Measurements from ENCODE around the gene JRKL. TPM values are rescaled to one million over a fixed set of nuclear protein-coding genes. Genes with fewer than 3 reads are reported as not detected.

The JRKL gene
- total RNA-seq (2014; rRNA removed; shearing (Covaris generic)): 5.9 and 7.8 TPM in 2 replicates

DNA sequence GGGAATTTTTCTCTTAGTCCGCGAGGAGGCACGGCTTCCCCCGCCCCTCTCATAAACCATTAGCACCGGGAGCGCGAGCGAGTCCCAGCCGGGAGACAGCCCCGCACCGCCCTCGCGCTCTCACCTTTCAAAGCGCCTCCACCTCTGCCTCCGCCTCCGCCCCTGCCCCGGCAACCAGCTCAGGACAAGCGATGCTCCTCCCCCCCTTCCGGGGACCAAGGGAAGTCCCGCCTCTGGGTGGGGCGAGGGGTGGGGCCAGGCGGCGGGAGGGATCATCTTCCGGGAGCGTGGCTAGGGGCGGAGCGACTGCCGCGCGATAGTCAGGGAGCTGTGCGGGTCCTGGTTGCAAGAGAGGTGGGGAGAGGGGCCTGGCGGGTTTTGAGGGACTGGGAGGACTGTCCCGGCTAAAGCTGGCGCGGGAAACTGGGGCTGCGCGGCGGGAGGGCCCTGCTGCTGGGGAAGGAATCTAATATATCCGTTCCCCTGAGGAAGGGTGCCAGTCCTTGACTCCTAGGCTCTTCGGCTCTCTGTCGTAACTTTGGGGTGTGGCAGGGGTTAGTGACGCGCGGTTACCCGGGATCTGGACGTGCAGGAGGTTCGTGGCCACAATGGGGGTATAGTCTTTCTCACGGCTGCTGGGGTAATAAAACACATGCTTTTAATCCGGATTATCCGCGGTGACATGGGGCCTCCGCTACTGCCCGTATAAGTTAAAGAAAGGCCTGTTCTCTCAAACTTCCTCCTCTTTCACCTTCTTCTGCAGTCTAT is at the start of gene JRKL, which contains the start of gene CCDC82:
Gene JRKL, plus strand, starts transcription at position 294 of the 768 bp plus-strand sequence. CDS start 637 bp downstream, outside the sequence.
Gene CCDC82, minus strand, starts transcription at position 193 of the 768 bp plus-strand sequence. CDS start 5,165 bp downstream, outside the sequence.
- peak; percentile 80 for DNase-seq (ENCODE audit: low spot score)

DNA sequence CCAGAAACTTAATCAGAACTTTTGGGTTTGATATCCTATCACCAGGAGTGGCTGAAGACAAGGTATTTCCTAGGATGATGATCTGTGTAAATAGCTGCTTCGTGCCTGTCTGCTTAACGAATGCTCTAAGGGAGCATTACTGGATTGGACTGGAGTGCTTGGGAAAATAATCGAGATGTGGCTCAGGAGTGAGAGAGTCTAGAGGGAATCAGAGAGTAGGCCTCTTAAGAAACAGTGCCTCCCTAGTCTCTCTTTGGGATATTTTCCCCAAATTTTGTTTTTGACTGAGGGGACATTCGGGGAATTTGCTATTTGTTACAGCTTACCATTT is 49.3 kb upstream of the JRKL start:
- no peak for DNase-seq (ENCODE audit: low spot score)

DNA sequence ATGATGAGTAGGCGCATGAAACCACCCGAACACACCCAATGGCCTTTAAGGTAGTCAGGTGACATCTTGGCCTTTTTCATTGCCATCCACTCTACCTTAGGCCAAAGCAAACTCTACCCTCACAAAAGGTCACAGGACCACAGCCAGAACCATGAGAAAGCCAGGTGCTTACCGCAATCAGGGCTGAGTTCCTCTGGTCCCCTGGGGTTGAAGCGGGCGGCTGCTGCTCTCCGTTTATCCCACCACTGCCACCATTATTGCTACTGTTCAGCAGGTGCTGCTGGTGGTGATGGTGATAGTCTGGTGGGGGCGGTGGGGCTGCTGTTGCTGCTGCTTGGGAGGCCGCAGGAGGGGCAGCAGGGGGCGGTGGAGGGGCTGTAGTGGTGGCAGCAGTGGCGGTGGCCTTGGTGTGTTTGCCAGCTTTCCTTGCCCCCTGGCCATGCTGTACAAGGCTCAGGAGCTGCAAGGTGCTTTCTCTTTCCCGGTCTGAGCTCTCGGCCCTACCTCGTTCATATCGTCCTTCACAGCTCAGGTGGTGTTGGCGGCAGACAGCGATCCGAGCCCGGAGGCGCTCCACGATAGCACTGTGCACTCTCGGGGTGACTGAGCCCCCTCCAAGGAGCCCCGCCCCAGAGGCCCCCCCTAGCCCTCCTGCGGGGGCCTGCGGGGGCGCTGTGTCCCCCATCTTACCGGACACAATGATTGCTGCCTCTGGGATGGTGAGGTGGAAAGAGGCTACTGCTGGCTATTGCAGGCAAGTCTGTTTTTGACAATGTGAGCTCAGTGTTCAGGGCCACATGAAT is 48.4 kb upstream of the JRKL start:
- DNase-seq (ENCODE audit: low spot score): no peak

DNA sequence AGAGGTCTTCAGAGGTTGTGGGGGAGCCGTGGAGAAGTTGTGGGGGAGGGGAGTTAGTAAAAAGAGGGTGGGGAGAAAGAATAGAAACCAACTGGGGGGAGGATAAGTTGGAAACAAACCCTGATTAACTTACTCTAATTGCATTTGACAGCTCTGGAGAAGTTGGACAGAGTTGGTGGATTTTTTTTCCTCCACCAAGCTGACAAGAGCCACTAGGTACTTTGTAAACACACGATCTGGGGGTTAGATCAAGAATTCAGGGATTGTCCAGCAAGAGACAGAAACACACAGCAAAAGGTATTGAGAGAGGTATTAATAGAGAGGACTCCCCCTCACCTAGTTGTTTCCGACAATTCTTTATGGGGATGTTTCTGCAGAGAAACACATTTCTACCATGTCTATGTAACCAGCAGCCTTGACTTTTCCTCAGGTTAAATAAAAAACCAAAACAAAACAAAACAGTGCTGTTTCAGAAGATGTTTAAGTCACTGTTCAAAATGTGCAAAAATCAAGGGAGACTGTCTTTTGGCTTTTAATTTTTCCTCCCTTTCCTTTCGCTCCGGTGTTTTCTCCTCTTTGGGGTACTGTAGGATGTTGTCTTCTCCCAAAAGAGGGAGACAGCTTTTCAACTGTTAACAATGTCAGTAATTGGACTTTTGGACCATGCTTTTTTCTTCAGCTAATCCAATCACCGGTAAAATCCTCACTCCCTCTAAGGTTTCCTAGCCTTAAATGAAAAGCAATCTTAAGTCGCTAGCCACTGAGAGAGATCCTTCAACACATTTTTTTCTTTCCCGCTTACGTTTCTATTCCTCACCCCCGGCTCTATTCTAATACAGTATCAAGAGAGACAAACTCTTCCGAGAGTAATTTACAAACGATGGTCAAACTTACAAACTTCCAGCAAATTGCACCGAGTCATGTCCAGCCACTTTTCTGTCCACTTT is 47.5 kb upstream of the JRKL start:
- DNase-seq (ENCODE audit: low spot score): no peak

DNA sequence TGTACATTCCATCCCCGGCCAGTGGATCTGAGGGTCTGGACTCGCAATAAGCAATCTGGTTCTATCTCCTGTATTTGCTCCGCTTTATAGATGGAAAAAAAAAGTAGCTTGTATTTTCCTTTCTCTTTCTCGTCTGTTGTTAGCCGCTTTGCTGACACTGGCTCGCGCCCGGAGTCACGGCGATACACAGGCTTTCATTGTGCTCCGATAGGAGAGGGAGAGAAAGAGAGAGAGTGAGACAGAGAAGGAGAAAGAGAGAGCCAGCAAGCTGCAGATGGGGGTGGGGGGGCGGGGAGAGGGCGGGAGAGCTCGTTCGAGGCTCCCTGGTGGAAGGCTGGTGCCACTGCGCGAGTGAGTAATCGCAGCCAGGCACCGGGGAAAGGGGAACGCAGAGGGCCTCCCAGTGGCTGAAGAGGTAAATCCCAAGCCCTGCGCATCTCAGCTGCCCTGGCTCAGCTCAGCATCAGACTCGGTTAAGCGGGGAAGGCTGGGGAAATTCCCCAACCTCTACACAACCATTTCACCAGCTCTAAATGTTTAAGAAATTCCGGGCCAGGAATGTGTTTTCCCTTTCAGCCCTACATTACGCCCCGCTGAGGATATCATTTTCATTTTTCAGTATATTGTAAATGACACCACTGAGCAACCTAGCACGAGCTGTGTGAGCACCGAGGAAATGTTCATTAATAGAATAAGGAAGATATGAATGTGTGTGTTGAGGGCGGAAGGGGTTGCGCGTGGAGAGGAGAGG is 46.7 kb upstream of the JRKL start, which contains the start of gene MAML2:
Gene MAML2, minus strand, starts transcription at position 235 of the 751 bp plus-strand sequence. CDS start 1,300 bp downstream, outside the sequence.
- peak; percentile 87 for DNase-seq (ENCODE audit: low spot score)

DNA sequence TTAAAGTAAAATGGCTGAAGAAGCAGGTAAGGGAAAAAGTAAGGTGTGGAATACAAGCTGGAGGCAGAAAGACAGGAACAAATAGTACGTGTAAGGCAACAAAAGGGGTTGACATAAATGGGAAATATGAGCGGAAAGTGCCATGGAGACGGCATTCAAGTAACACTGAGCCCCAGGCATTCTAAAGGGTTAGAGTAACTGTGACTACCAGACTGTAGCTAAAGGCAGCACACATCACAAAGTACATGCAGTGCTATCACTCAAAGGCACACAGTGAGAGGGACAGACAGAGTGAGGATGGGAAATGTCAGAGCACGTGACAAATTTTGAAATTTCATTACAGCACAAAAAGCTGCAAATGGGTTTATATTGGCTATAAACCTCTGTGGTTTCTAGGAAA is 33.0 kb upstream of the JRKL start:
- no peak for DNase-seq (ENCODE audit: low spot score)

DNA sequence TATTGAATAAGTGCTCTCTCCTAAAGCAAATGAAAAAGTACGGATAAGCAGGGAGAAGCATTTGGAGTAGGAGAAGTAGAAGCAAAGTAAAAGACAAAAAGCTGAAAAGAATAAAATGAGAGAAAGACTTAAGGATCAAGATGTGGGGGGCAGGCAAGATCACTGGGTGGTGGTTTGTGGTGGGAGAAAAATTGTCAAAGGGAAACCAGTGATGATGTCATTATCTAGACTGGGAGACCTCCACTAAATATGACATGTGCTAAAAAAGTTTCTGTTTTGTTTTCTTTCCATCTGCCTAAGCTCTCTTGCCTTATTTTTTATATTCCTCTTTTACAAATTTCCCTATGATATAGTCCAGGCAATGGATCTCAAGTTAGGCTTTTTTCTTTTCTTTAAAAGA is 32.0 kb upstream of the JRKL start:
- DNase-seq (ENCODE audit: low spot score): no peak

DNA sequence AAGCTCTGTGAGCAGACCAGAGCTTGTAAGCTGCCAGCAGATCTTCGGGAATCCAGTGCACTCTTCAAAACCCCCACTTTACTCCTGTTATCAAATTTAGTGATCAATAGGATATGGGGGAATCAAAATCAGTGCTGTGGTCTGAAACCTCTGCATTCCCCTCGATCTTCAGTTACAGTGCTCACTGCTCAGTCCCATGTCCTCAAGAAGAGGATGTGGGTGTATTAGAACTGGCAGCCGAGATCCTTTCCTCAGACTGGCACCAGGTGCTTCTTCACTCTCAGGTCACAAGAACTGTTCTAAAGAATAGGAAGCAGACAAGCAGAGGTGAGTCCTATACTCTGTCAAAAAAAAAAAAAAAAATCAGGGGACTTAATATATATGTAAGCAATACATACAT is 31.5 kb upstream of the JRKL start:
- no peak for DNase-seq (ENCODE audit: low spot score)

DNA sequence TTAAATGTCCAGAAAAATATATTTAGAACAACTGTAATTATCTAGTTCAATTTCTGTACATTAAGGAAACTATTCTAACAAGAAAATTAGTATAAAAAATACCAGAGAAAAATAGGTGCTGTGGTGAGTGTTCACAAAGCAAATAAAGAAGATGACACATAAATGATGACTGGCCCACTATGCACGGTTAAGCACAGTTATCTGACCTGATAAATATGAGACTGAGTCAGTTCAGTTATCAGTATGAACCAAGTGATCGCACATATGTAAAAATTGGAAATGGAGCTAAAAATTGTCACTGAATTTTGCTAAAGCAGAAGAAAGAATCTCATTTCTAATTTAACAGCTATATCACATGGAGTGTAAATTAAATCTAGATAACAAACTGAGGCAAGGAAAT is 28.0 kb upstream of the JRKL start:
- no peak for DNase-seq (ENCODE audit: low spot score)

DNA sequence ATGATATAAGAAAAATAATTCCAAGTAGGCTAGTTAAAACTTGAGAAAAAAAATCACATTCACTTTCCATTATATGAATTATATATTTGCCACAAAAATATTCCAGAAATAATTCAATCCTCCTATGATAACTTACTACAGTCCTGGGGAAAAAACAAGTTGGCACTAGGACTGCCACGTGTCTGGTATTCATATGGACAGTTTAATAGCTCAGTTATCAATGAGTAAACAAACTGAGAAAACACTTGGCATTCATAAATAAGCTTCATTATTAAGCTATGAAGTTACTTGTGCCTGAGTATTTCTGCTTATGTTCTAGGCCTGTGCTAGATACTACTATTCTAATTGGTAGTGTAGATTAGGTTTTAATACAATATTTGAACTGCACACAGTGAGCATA is 24.3 kb upstream of the JRKL start:
- no peak for DNase-seq (ENCODE audit: low spot score)

DNA sequence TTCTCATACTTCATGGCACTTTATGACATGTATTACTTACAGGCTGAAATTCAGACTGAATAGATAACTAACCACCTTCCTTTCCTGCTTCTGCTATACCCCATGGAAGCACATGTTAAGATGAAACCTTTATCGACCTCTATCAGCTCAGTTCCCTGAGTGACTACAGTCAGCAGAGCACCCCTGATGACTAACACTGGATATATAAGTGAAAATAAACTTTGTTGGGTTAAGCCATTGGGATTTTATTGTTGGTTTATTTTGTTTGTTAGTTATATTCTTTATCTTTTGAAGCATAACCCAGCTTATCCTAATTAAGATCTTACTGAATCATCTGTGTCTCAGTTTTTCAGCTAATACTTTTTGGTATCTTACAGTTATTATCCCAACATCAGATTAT is 23.8 kb upstream of the JRKL start:
- no peak for DNase-seq (ENCODE audit: low spot score)

DNA sequence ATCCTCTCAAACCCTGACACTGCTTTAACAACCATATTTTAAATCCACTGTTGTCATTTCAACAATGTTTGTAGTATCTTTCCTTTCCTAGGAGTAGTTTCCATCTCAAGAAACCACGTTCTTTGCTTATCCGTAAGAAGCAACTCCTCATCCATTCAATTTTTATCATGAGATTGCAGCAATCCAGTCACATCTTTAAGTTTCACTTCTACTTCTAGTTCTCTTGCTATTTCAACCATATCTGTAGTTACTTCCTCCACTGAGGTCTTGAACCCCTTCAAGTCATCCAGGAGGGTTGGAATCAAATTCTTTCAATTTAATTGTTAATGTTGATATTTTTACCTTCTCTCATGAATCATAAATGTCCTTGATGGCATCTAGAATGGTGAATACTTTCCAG is 22.5 kb upstream of the JRKL start:
- no peak for DNase-seq (ENCODE audit: low spot score)

DNA sequence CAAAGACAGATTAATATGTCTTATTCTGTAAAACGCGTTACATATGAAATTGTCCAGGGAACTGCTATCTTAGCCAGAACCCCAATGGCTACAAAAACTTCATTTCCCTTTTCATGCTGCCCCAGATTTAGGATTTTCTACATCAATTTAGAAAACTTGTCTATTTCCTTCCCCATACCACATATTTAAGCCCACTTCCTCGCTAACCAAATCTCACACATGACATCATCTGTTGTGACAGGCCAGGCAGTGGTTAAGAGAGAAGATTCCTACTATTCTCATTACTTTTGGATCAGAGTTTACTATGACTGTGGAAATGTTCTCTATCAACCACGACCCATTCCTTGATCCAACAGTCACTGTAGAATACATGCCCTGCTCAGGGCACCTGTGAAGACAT is 16.0 kb upstream of the JRKL start:
- no peak for DNase-seq (ENCODE audit: low spot score)

DNA sequence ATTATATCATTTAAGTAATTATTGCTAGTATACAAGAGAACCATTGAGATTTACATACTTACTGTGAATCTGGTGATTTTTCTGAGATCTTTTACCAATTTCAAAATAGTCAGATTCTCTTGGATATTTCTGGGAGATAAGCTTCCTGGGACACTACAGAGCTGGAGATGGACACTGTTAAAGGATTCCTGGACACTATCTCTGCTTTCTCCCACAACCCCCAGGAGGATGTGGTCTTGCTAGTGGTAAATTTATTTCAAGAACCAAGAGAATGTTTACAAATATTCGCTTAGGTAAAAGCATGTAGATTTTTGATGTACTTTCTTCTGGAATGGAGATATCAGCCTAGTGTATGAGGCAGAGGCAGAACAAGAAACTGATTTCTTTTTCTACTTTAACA is 13.0 kb upstream of the JRKL start:
- no peak for DNase-seq (ENCODE audit: low spot score)

DNA sequence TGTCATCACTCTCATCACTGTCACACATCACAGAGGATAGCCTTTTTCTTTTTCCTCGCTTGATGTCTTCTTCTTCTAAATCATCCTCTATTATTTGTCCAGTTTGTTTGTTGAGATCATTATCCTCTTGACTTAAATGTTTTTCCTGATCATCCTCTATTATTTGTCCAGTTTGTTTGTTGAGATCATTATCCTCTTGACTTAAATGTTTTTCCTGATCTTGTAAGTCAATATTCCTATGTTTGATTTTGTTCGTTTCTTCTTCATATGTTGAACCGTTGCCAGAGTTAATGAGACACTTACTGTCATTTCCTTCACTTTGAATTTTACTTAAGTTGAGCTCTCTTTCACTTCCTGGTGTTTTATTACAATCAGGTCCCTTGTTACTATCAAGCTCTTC is 5.7 kb upstream of the JRKL start:
- DNase-seq (ENCODE audit: low spot score): no peak

DNA sequence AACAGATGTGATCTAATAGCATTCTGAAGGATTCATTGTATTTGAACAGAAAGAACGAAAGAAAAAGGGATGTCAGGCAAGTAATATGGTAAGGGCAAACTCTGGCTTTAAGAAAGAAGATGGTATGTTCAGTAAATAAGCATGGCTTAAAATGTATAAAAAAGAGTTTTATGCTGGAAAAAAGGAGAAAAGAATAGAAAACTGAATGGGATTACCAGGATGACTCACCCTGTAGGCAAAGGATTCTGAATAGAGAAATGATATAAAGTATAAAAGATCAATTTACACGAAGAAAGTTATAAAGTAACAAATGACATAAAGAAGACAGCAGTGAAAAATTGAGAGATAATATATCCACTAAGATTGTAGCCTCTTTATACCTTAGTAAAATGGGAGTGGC is 4.6 kb upstream of the JRKL start:
- no peak for DNase-seq (ENCODE audit: low spot score)

DNA sequence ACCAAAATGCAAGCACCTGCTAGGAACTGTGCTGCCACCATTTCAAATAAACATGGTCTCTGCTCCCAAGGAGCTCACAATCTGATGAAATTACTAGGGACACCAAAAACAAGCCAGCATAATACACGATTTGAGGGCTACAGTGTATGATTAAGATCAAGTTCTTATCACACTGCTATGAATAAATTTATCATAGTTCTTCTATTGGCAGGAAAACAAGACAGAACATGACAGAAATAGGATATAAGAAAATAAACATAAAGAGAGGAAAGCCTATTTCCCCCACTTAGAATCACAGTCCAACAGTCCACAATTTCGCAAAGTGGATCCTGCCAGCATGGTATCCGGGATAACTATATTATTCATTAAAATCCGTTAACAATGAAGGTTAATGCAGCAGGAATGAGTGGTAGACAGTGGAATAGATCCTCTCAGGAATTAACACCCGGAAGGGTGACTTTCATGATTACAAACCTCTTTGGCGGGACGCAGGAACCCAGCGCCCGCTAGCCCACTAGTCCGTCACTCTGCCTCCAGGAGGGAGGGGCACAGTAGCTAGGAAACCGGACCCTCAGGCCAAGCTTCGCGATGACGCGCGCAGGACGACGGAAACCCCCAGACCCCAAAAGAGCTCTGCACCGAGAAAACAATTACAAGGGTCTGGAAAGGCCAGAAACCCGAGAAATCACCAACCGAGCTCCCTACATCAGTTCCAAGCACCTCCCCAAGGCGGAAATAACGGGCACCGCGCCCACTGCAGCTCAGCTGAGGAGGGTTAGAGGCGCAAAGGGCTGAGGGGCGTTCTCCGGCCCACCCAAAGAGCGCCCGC is 708 bp upstream of the JRKL start:
- no peak for DNase-seq (ENCODE audit: low spot score)

DNA sequence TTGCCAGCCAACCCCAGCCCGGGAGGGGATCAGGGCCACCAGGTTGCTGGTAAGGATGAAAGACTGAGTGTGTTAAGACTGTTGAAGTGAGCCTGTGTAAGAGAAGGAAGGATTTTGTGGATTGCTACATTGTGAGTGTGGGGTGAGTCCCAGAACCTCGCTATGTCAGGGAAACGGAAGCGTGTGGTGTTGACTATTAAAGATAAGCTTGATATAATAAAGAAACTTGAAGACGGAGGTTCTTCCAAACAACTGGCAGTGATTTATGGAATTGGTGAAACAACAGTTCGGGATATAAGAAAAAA is 627 bp downstream of the JRKL start:
- DNase-seq (ENCODE audit: low spot score): peak; percentile 3

DNA sequence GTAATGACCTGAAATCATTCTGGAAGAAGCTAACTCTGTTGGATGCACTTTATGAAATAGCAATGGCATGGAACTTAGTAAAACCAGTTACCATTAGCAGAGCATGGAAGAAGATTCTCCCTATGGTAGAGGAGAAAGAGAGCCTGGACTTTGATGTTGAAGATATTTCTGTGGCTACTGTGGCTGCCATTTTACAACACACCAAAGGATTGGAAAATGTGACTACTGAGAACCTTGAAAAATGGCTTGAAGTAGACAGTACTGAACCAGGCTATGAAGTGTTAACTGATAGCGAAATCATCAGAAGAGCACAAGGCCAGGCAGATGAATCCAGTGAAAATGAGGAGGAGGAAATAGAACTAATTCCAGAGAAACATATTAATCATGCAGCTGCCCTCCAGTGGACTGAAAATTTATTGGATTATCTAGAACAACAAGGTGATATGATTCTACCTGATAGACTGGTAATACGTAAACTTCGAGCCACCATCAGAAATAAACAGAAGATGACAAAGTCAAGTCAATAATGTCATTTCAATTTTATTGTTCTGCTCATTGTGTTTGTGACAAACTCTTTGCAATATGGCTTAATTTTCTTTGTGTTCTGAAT is 2.0 kb downstream of the JRKL start:
- no peak for DNase-seq (ENCODE audit: low spot score)

DNA sequence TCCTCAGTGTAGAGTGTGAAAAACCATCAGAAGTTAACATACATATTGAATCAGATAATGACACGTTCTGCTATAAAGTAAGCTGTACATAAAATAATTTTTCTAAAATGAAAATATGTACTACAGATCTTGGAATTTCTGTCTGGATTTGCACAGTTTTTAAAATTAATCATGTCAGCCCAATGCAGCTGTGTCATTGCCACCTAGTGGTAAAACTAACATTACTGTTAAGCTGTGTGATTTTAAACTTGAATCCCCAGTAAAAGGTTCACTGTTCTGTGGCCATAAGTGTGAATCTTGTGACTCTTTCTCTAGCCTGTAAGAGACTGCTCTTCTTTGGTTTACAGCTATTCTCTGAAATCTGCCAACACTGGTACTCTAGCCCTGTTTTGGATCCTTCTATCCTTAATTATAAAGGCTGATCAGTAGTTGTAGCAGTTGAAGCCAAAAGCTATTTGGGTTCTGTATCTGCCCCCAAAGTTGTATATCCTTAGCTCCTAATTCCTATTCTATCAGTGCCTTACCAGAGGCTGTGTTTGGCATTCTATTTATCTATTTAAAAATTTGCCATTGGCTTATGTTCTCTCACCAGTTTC is 4.0 kb downstream of the JRKL start:
- peak; percentile 22 for DNase-seq (ENCODE audit: low spot score)
